K562 (cell line): ENCODE data around the gene KCNK10.

Experiments
- CHCHD3 ChIP-seq: fragments of 250-450 bp; sonication (Bioruptor Pico); IDR thresholded peaks from 2 replicates; pipeline ENCODE4 v2.1.2; 2022; ENCODE audit warnings: mild to moderate bottlenecking
- EP300 ChIP-seq: IDR thresholded peaks from 2 replicates; pipeline ENCODE4 v1.6.1; 2012; ENCODE audit warnings: low read length, improper control_type of control experiment
- ZEB2 ChIP-seq: fragments of 450-650 bp; IDR thresholded peaks from 2 replicates; pipeline ENCODE4 v1.6.1; 2016
- ZNF644 ChIP-seq: fragments of 200-800 bp; sonication (Bioruptor generic); IDR thresholded peaks from 2 replicates; pipeline ENCODE4 v1.6.1; 2016; ENCODE audit warnings: low read depth, missing genetic modification characterization, missing compliant biosample characterization
- TF ChIP-seq, protein P1 (sequence below), 2 experiments: IDR thresholded peaks; 2 replicates each; pipeline ENCODE4 v1.6.1; 2011; ENCODE audit warnings: borderline replicate concordance in 1 of 2, control low read depth in 1 of 2, low read depth in 1 of 2, low read length in 1 of 2, mild to moderate bottlenecking in 1 of 2, mixed read lengths in 1 of 2, moderate library complexity in 1 of 2; ENCODE audit not compliant: insufficient read depth in 1 of 2, insufficient read length in 1 of 2, poor library complexity in 1 of 2, severe bottlenecking in 1 of 2; ENCODE audit errors: extremely low read depth in 1 of 2
- TF ChIP-seq, protein P2 (sequence below): sonication (generic); formaldehyde crosslinking; IDR thresholded peaks from 2 replicates; pipeline ENCODE4 v1.8.0; 2023; ENCODE audit warnings: mild to moderate bottlenecking, missing genetic modification reagents

DNA sequence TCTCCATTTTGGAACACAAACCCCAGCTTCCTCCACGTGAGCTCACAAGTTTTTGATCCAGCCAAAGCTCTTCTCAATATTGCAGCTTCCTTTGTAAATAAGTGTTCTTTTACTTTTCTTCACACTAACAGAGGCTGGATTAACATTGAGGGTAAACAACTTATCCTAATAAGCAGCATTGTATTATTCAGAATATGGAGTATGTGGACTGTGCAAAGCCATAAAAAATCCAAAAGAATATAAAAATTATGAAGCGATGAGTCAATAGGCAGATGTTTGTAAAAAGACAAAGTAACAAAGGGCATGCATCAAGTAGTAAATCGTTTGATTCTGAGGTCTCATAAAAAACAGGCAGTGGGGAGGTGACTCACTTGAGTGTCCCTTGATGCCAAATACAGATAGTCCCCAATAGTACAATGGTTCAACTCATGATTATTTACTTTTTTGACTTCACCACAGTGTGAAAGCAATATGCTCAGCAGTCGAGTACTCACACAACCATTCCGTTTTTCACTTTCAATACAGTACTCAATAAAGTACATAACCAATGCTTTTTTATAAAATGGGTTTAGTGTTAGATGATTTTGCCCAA, 23.1 kb upstream of the KCNK10 start:
- TF ChIP-seq EP300 (no peak), ZEB2 (no peak), CHCHD3 (CRISPR knock-in tag) (no peak), ZNF644 (tag) (no peak)
- TF ChIP-seq, protein P1, sequence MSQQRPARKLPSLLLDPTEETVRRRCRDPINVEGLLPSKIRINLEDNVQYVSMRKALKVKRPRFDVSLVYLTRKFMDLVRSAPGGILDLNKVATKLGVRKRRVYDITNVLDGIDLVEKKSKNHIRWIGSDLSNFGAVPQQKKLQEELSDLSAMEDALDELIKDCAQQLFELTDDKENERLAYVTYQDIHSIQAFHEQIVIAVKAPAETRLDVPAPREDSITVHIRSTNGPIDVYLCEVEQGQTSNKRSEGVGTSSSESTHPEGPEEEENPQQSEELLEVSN (IDR thresholded peaks at IDR 0.05; ENCODE audit: borderline replicate concordance in 1 of 2, extremely low read depth in 1 of 2, insufficient read depth in 1 of 2, insufficient read length in 1 of 2, low read depth in 1 of 2, low read length in 1 of 2, poor library complexity in 1 of 2, severe bottlenecking in 1 of 2), result no peak
- TF ChIP-seq, protein P2, sequence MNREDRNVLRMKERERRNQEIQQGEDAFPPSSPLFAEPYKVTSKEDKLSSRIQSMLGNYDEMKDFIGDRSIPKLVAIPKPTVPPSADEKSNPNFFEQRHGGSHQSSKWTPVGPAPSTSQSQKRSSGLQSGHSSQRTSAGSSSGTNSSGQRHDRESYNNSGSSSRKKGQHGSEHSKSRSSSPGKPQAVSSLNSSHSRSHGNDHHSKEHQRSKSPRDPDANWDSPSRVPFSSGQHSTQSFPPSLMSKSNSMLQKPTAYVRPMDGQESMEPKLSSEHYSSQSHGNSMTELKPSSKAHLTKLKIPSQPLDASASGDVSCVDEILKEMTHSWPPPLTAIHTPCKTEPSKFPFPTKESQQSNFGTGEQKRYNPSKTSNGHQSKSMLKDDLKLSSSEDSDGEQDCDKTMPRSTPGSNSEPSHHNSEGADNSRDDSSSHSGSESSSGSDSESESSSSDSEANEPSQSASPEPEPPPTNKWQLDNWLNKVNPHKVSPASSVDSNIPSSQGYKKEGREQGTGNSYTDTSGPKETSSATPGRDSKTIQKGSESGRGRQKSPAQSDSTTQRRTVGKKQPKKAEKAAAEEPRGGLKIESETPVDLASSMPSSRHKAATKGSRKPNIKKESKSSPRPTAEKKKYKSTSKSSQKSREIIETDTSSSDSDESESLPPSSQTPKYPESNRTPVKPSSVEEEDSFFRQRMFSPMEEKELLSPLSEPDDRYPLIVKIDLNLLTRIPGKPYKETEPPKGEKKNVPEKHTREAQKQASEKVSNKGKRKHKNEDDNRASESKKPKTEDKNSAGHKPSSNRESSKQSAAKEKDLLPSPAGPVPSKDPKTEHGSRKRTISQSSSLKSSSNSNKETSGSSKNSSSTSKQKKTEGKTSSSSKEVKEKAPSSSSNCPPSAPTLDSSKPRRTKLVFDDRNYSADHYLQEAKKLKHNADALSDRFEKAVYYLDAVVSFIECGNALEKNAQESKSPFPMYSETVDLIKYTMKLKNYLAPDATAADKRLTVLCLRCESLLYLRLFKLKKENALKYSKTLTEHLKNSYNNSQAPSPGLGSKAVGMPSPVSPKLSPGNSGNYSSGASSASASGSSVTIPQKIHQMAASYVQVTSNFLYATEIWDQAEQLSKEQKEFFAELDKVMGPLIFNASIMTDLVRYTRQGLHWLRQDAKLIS, result no peak
